Neuronal stem cell (in vitro differentiated cells): Measurements from ENCODE around the gene RDH11.

ENCODE experiments used
- DNase-seq: peaks from one replicate; pipeline ENCODE4 v3.0.0-alpha.2; 2013; ENCODE audit warnings: low spot score
- H2AFZ ChIP-seq: one replicate; pipeline ENCODE4 v1.6.1; 2013; ENCODE audit warnings: mild to moderate bottlenecking, low read length, inconsistent platforms
- H2AK5ac ChIP-seq: 2 replicates; pipeline ENCODE4 v1.6.1; 2013; ENCODE audit warnings: low read depth, mild to moderate bottlenecking, inconsistent platforms, low read length, moderate library complexity, mixed read lengths
- H2BK120ac ChIP-seq: 2 replicates; pipeline ENCODE4 v1.6.1; 2013; ENCODE audit warnings: low read depth, mild to moderate bottlenecking, inconsistent platforms, low read length, moderate library complexity, mixed read lengths
- H2BK12ac ChIP-seq: one replicate; pipeline ENCODE4 v1.6.1; 2013; ENCODE audit warnings: low read length, inconsistent platforms
- H2BK15ac ChIP-seq: 2 replicates; pipeline ENCODE4 v1.6.1; 2013; ENCODE audit warnings: mild to moderate bottlenecking, low read length, inconsistent platforms, mixed read lengths
- H2BK5ac ChIP-seq: one replicate; pipeline ENCODE4 v1.6.1; 2013; ENCODE audit warnings: inconsistent platforms, mild to moderate bottlenecking, low read length, moderate library complexity
- H3K14ac ChIP-seq: one replicate; pipeline ENCODE4 v1.6.1; 2013; ENCODE audit warnings: low read length, inconsistent platforms
- H3K18ac ChIP-seq: 2 replicates; pipeline ENCODE4 v1.6.1; 2013; ENCODE audit warnings: low read length, inconsistent platforms
- H3K23ac ChIP-seq: 2 replicates; pipeline ENCODE4 v1.6.1; 2013; ENCODE audit warnings: low read depth, mild to moderate bottlenecking, mixed read lengths, low read length, inconsistent platforms; ENCODE audit not compliant: poor library complexity
- H3K27ac ChIP-seq: replicated peaks from 3 replicates; pipeline ENCODE4 v1.5.1; 2013; ENCODE audit warnings: low read length, inconsistent platforms
- H3K27me3 ChIP-seq, 3 experiments: 2 replicates each; pipeline ENCODE4 v1.6.1; 2013; ENCODE audit warnings: low read length in 3 of 3, mild to moderate bottlenecking in 2 of 3, inconsistent platforms in 1 of 3, low read depth in 1 of 3, mixed read lengths in 1 of 3, moderate library complexity in 1 of 3; ENCODE audit not compliant: control insufficient read depth in 3 of 3, insufficient read depth in 3 of 3
- H3K36me3 ChIP-seq, 2 donors: replicated peaks in 1 of 2; 2 replicates each; pipeline ENCODE4 v1.6.1; 2013; ENCODE audit warnings: low read length in 2 of 2; ENCODE audit not compliant: control insufficient read depth in 2 of 2, insufficient read depth in 2 of 2
- H3K4ac ChIP-seq: 2 replicates; pipeline ENCODE4 v1.6.1; 2013; ENCODE audit warnings: inconsistent platforms, mild to moderate bottlenecking, low read length, moderate library complexity
- H3K4me1 ChIP-seq, 2 donors: 1 replicate in 1 of 2; 2 replicates in 1 of 2; pipeline ENCODE4 v1.6.1; 2013; ENCODE audit warnings: low read length in 2 of 2, low read depth in 1 of 2; ENCODE audit not compliant: control insufficient read depth in 2 of 2, insufficient read depth in 1 of 2
- H3K4me2 ChIP-seq: one replicate; pipeline ENCODE4 v1.6.1; 2013; ENCODE audit warnings: mild to moderate bottlenecking, low read length, inconsistent platforms; ENCODE audit not compliant: insufficient read depth, poor library complexity, severe bottlenecking
- H3K4me3 ChIP-seq, 2 donors: 2 replicates each; pipeline ENCODE4 v1.5.1; 2013; ENCODE audit warnings: low read length in 2 of 2, mild to moderate bottlenecking in 2 of 2, inconsistent platforms in 1 of 2, moderate library complexity in 1 of 2
- H3K79me1 ChIP-seq: one replicate; pipeline ENCODE4 v1.6.1; 2013; ENCODE audit warnings: low read depth, mild to moderate bottlenecking, inconsistent platforms, low read length, moderate library complexity
- H3K9ac ChIP-seq: one replicate; pipeline ENCODE4 v1.6.1; 2013; ENCODE audit warnings: mild to moderate bottlenecking, low read depth, low read length, inconsistent platforms; ENCODE audit not compliant: poor library complexity
- H3K9me3 ChIP-seq, 2 donors: replicated peaks in 1 of 2; 2 replicates each; pipeline versions ENCODE3 to v1.6.1; 2013; ENCODE audit warnings: low read length in 2 of 2, mild to moderate bottlenecking in 2 of 2, inconsistent platforms in 1 of 2, low read depth in 1 of 2, mixed read lengths in 1 of 2, moderate library complexity in 1 of 2; ENCODE audit not compliant: control insufficient read depth in 2 of 2, insufficient read depth in 1 of 2
- H4K8ac ChIP-seq: one replicate; pipeline ENCODE4 v1.6.1; 2013; ENCODE audit warnings: low read depth, mild to moderate bottlenecking, inconsistent platforms, low read length, moderate library complexity
- H4K91ac ChIP-seq: one replicate; pipeline ENCODE4 v1.6.1; 2013; ENCODE audit warnings: low read length, low read depth, mild to moderate bottlenecking, inconsistent platforms; ENCODE audit not compliant: poor library complexity
- WGBS, 2 donors: extraction: QIAGEN DNeasy Blood & Tissue Kit; methylation state at CpG; one replicate each; pipeline ENCODE4 v1.1.7; 2013; ENCODE audit warnings: missing lambda C conversion rate in 2 of 2, mixed read lengths in 1 of 2; ENCODE audit not compliant: insufficient read length in 2 of 2, insufficient replicate concordance in 1 of 2; ENCODE audit errors: extremely low coverage in 2 of 2; 5-methylcytosine and 5-hydroxymethylcytosine counted together

Gene RDH11

DNA sequence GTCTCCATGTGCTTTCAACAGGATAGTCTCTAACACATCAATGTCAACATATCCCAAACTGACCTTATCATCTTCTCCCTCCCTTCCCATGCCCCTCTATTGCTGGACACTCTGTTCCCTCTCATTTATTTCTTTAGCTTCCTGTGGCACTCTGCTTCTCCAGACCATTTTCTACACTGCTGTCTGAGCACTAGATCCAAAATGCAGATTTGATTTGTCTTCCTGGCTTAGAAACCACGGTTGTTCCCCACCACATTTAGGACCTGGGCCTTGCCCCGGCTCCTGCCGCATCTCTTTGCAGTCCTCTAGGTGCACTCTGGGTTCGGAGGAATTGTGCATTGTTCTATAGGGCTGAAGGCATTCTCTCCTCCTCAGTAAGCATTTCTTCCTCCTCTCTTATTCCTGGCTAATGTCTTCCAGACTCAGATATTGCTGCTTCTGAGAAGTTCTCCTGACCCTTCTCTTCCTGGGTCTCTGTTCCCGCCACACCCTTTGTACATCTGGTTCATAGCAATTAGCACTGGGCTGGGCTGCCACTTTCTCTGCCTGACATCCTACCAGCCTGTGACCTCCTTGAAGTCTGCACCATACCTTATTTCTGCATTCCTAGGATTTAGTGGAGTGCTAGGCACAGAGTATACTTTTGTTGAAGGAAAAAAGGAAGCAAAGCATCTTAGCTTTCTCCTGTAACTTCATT is 62.0 kb downstream of the RDH11 start:
- no peaks in the 10 kb centered on the region for H3K4me1 ChIP-seq
- no peak overlapping the region for H3K4ac ChIP-seq
- no peak overlapping the region for H3K14ac ChIP-seq
- no peak overlapping the region for H4K8ac ChIP-seq
- H3K9me3 ChIP-seq = no peaks in the 10 kb centered on the region
- no peak overlapping the region for H3K4me3 ChIP-seq
- H3K27me3 ChIP-seq = no peaks in the 10 kb centered on the region
- no peak overlapping the region for H4K91ac ChIP-seq
- no peak overlapping the region for H2BK12ac ChIP-seq
- no peak overlapping the region for H2BK5ac ChIP-seq
- H2BK15ac ChIP-seq = no peak overlapping the region
- peaks cover 0 to 3% of the 10 kb centered on the region in 2 donors for H3K36me3 ChIP-seq
- H2AK5ac ChIP-seq = no peak overlapping the region
- H3K27ac ChIP-seq = no peak overlapping the region
- no peak for DNase-seq
- no peak overlapping the region for H3K23ac ChIP-seq
- no peak overlapping the region for H2BK120ac ChIP-seq
- WGBS, 2 donors = no CpG with 5 or more reads among the region's 5 CpGs
- H3K79me1 ChIP-seq = no peaks in the 10 kb centered on the region
- no peak overlapping the region for H3K9ac ChIP-seq
- H2AFZ ChIP-seq = no peak overlapping the region
- H3K4me2 ChIP-seq = no peak overlapping the region
- H3K18ac ChIP-seq = no peak overlapping the region

GRCh38 chr14:67630938-67631337 is 64.6 kb downstream of the RDH11 start:
- no peak overlapping the region for H3K27ac ChIP-seq
- no peak overlapping the region for H2BK12ac ChIP-seq
- no peaks in the 10 kb centered on the region for H3K4me1 ChIP-seq
- DNase-seq = no peak
- no CpG with 5 or more reads among the region's 5 CpGs for WGBS, 2 donors
- H2AFZ ChIP-seq = no peak overlapping the region
- no peak overlapping the region for H3K23ac ChIP-seq
- H3K36me3 ChIP-seq = peaks cover 0 to 3% of the 10 kb centered on the region in 2 donors
- no peak overlapping the region for H3K18ac ChIP-seq
- no peak overlapping the region for H2BK120ac ChIP-seq
- H3K9me3 ChIP-seq = no peaks in the 10 kb centered on the region
- no peak overlapping the region for H2AK5ac ChIP-seq
- no peak overlapping the region for H3K14ac ChIP-seq
- H4K91ac ChIP-seq = no peak overlapping the region
- no peak overlapping the region for H3K4me2 ChIP-seq
- H3K4ac ChIP-seq = no peak overlapping the region
- no peak overlapping the region for H4K8ac ChIP-seq
- H3K4me3 ChIP-seq = no peak overlapping the region
- H3K79me1 ChIP-seq = no peaks in the 10 kb centered on the region
- H2BK15ac ChIP-seq = no peak overlapping the region
- no peaks in the 10 kb centered on the region for H3K27me3 ChIP-seq
- H3K9ac ChIP-seq = no peak overlapping the region
- no peak overlapping the region for H2BK5ac ChIP-seq

DNA sequence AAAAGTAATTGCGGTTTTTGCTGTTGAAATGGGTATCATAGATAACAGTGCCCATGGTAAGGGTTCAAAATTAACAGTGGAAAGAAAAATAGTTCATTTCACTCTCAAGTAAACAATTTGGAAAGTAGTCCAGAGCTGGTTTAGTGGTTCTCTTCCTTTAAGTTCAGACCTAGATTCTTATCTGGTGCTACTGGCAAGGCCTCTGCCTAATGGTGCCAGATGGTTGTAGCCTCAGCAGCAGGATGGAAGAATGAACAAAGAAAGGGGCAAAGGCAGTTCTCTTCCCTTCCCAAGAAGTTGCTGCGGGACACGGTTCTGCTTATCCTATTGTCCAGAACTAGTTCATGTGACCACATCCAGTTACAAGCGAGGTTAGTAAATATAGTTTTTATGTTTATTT is 65.4 kb downstream of the RDH11 start:
- Histone ChIP-seq H3K36me3 (peaks cover 0 to 3% of the 10 kb centered on the region in 2 donors), H2BK12ac (no peak overlapping the region), H3K27me3 (no peaks in the 10 kb centered on the region), H3K79me1 (no peaks in the 10 kb centered on the region), H3K4me3 (no peak overlapping the region), H3K23ac (no peak overlapping the region), H2BK5ac (no peak overlapping the region), H2BK15ac (no peak overlapping the region), H2AFZ (no peak overlapping the region), H3K18ac (no peak overlapping the region), H2BK120ac (no peak overlapping the region), H2AK5ac (no peak overlapping the region), H3K4ac (no peak overlapping the region), H3K9me3 (no peaks in the 10 kb centered on the region), H3K27ac (no peak overlapping the region), H3K4me2 (no peak overlapping the region), H4K8ac (no peak overlapping the region), H3K4me1 (no peaks in the 10 kb centered on the region), H3K9ac (no peak overlapping the region), H4K91ac (no peak overlapping the region), H3K14ac (no peak overlapping the region)
- no peak for DNase-seq
- no CpG with 5 or more reads among the region's 4 CpGs for WGBS, 2 donors

- no peaks in the 10 kb centered on the region for H3K27me3 ChIP-seq
- H3K79me1 ChIP-seq = no peaks in the 10 kb centered on the region
- H2BK5ac ChIP-seq = no peak overlapping the region
- no peaks in the 10 kb centered on the region for H3K9me3 ChIP-seq
- DNase-seq = no peak
- H3K4ac ChIP-seq = no peak overlapping the region
- H2AK5ac ChIP-seq = no peak overlapping the region
- no peak overlapping the region for H3K18ac ChIP-seq
- H4K8ac ChIP-seq = no peak overlapping the region
- H2AFZ ChIP-seq = no peak overlapping the region
- H2BK15ac ChIP-seq = no peak overlapping the region
- no peak overlapping the region for H2BK12ac ChIP-seq
- H3K23ac ChIP-seq = no peak overlapping the region
- no peak overlapping the region for H4K91ac ChIP-seq
- H3K36me3 ChIP-seq = peaks cover 0 to 4% of the 10 kb centered on the region in 2 donors
- H2BK120ac ChIP-seq = no peak overlapping the region
- no peak overlapping the region for H3K27ac ChIP-seq
- peaks cover 0 to 2% of the 10 kb centered on the region in 2 donors for H3K4me1 ChIP-seq
- H3K4me3 ChIP-seq = no peak overlapping the region
- H3K14ac ChIP-seq = no peak overlapping the region
- H3K9ac ChIP-seq = no peak overlapping the region
- H3K4me2 ChIP-seq = no peak overlapping the region
Observed at GRCh38 chr14:67627519-67627918, 68.0 kb downstream of the RDH11 start.
